Stimulated activated naive CD8-positive, alpha-beta T cell treated with anti-CD3 and anti-CD28 coated beads, Interleukin-15, amount 100 ng/mL, for 72 hours (primary cell): ENCODE measurements around the gene POPDC2.
A peak's percentile ranks its signal among the peaks of the same experiment; 100 is the strongest.

ENCODE experiments used
- ATAC-seq: fragments of 150-1000 bp; cut with Tn5 transposase; 2 replicates; pipeline ENCODE4 v1.10.0; 2021; ENCODE audit warnings: mild to moderate bottlenecking, moderate library complexity
- DNase-seq, 2 donors: peaks; one replicate each; pipeline ENCODE4 v3.0.0; 2021 to 2022
- H3K27ac Mint-ChIP-seq, 2 donors: one replicate each; pipeline ENCODE4 v1.8.0; 2022; ENCODE audit warnings: mild to moderate bottlenecking in 2 of 2, mixed read lengths in 2 of 2, moderate library complexity in 2 of 2
- H3K27me3 Mint-ChIP-seq: one replicate; pipeline ENCODE4 v1.8.0; 2022; ENCODE audit warnings: mixed read lengths
- H3K4me1 Mint-ChIP-seq: one replicate; pipeline ENCODE4 v1.8.0; 2022; ENCODE audit warnings: mild to moderate bottlenecking, mixed read lengths
- H3K4me3 Mint-ChIP-seq, 2 donors: one replicate each; pipeline ENCODE4 v1.8.0; 2022; ENCODE audit warnings: mild to moderate bottlenecking in 2 of 2, mixed read lengths in 2 of 2, moderate library complexity in 1 of 2
- H3K9me3 Mint-ChIP-seq, 2 donors: one replicate each; pipeline ENCODE4 v1.8.0; 2022; ENCODE audit warnings: mixed read lengths in 2 of 2

Gene POPDC2

GRCh38 chr3:119636891-119637611, 23.3 kb downstream of the POPDC2 start:
- H3K27ac Mint-ChIP-seq, result no peak overlapping the region

DNA sequence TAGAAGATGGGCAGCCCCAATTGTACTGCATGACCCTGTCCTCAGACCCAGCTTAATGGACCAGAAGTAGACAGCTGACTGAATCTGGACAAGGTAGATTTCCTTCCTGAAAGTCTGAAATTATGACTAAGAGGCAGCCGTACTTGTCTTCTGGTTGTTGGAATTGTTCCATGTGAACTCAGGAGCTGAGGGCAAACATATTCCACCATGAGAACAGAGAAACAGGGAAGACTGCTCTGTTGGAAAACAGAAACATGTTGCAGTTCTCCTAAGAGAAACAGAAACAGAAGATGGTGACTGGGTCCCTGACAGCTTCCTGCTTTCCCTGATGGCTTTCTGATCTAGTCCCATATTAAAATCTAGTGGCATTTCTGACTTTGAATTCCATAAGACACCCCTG, 24.1 kb downstream of the POPDC2 start:
- peaks cover 30% of the 10 kb centered on the region for H3K4me1 Mint-ChIP-seq
- DNase-seq (no peak), ATAC-seq (no peak)
- H3K4me3 Mint-ChIP-seq, result no peak overlapping the region
- peaks cover 10 to 12% of the 10 kb centered on the region in 2 donors for H3K9me3 Mint-ChIP-seq
- peaks cover 12% of the 10 kb centered on the region for H3K27me3 Mint-ChIP-seq
- H3K27ac Mint-ChIP-seq, result no peak overlapping the region

More at GRCh38 chr3:119636891-119637611, 23.3 kb downstream of the POPDC2 start:
- no peak for ATAC-seq
- H3K9me3 Mint-ChIP-seq, result peaks cover 10 to 14% of the 10 kb centered on the region in 2 donors
- peaks cover 12% of the 10 kb centered on the region for H3K27me3 Mint-ChIP-seq
- DNase-seq, result no peak
- H3K4me1 Mint-ChIP-seq, result peaks cover 30% of the 10 kb centered on the region
- no peak overlapping the region for H3K4me3 Mint-ChIP-seq

DNA sequence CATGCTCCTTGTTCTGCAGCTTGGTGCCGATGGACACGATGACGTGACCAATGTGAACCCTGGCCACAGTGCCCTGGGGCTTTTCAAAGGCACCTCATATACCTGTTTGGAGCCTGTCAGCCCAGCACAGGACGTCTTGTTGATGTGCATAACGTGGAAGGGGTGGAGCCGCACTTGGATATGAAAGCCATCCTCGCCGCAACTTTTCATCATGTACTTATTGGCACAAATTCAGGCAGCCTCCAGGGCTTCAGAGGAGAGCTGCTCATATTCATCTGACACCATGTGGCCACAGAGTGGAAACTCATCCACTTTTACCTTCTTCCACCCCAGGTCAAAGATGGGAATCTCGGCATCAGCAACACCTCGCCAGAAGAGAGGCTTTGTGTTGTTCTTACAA, 24.7 kb downstream of the POPDC2 start:
- DNase-seq (no peak), ATAC-seq (no peak)
- peaks cover 30% of the 10 kb centered on the region for H3K4me1 Mint-ChIP-seq
- H3K27me3 Mint-ChIP-seq, result peaks cover 12% of the 10 kb centered on the region
- peaks cover 10% of the 10 kb centered on the region in 2 donors for H3K9me3 Mint-ChIP-seq
- H3K27ac Mint-ChIP-seq, result no peak overlapping the region
- H3K4me3 Mint-ChIP-seq, result no peak overlapping the region

DNA sequence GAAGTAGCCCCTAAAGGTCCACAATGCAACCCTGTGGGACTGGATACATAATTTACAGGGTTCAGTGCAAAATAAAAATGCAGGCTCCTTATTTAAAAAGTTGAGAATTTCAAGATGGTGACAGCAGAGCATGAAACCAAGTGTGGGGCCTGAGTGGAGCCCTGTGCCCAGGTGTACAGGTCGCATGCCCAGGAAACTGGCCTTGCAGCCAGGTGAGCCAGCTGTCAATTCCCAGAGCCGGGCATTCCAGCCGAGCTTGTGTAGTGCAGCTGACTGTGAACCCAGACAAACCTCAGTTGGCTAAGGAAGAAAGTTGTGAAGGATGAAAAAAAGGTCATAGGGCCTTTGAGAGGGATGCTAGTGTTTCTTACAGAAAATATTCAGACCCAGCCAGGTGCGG, 27.6 kb downstream of the POPDC2 start:
- no peak overlapping the region for H3K27ac Mint-ChIP-seq

GRCh38 chr3:119632216-119632615, 28.2 kb downstream of the POPDC2 start:
- ATAC-seq (no peak), DNase-seq (no peak)
- H3K27ac Mint-ChIP-seq, result peak overlapping the region in 1 of 2 donors; percentile 70
- peaks cover 23% of the 10 kb centered on the region for H3K4me1 Mint-ChIP-seq
- no peaks in the 10 kb centered on the region for H3K9me3 Mint-ChIP-seq
- H3K4me3 Mint-ChIP-seq, result no peak overlapping the region
- peaks cover 42% of the 10 kb centered on the region for H3K27me3 Mint-ChIP-seq

More for the DNA sequence above, 27.6 kb downstream of the POPDC2 start:
- H3K27me3 Mint-ChIP-seq, result peaks cover 36% of the 10 kb centered on the region
- ATAC-seq, result no peak
- H3K9me3 Mint-ChIP-seq, result no peaks in the 10 kb centered on the region
- DNase-seq, result no peak
- H3K4me3 Mint-ChIP-seq, result no peak overlapping the region
- H3K4me1 Mint-ChIP-seq, result peaks cover 21% of the 10 kb centered on the region

- H3K4me1 Mint-ChIP-seq, result peaks cover 27% of the 10 kb centered on the region
- peaks cover 49% of the 10 kb centered on the region for H3K27me3 Mint-ChIP-seq
- H3K4me3 Mint-ChIP-seq, result no peak overlapping the region
- ATAC-seq (no peak), DNase-seq (no peak)
- no peak overlapping the region for H3K27ac Mint-ChIP-seq
- no peaks in the 10 kb centered on the region for H3K9me3 Mint-ChIP-seq
Measured at GRCh38 chr3:119631516-119631915, 28.9 kb downstream of the POPDC2 start.

DNA sequence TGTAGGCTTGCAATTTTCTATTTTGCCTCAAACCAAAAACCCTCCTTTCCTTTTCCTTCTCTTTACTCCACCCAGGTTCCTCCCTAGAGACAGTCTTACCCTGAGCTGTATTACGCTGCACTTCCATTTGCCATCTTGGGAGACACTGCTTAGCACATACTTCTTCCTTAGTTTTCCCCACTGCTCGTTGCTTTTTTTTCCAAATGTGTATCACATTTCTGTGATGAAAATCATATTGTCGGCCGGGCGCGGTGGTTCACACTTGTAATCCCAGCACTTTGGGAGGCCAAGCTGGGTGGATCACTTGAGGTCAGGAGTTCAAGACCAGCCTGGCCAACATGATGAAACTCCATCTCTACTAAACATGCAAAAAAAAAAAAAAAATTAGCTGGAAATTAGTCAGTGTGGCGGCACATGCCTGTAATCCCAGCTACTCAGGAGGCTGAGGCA, 29.5 kb downstream of the POPDC2 start:
- no peaks in the 10 kb centered on the region for H3K9me3 Mint-ChIP-seq
- peaks cover 55% of the 10 kb centered on the region for H3K27me3 Mint-ChIP-seq
- H3K4me1 Mint-ChIP-seq, result peaks cover 27% of the 10 kb centered on the region
- H3K4me3 Mint-ChIP-seq, result no peak overlapping the region
- DNase-seq (no peak), ATAC-seq (no peak)
- peak overlapping the region in 1 of 2 donors; percentile 88 for H3K27ac Mint-ChIP-seq

- Mint-ChIP-seq H3K4me1 (peaks cover 27% of the 10 kb centered on the region), H3K27ac (no peak overlapping the region), H3K27me3 (peaks cover 61% of the 10 kb centered on the region), H3K4me3 (no peak overlapping the region), H3K9me3 (no peaks in the 10 kb centered on the region)
- no peak for ATAC-seq
- DNase-seq, result no peak
Measured at GRCh38 chr3:119630128-119630879, 30.1 kb downstream of the POPDC2 start.

DNA sequence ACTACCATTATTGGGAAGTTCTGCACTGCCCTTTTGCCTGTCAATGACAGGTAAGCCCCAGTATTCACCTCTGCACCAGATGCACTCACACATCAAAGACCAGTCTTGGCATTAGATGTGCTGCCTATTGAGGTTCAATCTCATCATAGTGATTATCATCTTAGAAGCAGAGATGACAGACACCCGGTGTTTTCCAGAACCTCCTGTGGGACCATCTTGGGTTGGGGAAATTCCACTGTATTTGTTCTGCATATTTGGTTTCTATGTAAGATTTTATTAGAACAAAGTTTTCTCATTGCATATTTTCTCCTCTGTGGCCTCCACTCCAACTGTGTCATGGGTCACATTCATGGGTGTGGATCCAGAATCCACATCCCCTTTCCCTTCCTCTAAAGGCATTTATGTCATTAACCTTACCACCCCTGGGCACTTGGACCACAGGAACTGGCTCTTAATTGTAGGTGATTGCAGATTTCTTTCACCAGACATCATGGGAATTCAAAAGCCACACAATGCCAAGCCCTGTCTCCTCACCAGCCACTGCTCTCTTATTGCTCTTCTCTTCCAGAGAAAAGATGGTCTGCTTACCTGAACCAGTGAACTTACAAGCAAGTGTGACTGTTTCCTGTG, 31.5 kb downstream of the POPDC2 start:
- peak overlapping the region in 1 of 2 donors; percentile 48 for H3K27ac Mint-ChIP-seq
- H3K4me3 Mint-ChIP-seq, result no peak overlapping the region
- H3K27me3 Mint-ChIP-seq, result peaks cover 67% of the 10 kb centered on the region
- H3K4me1 Mint-ChIP-seq, result peaks cover 27% of the 10 kb centered on the region
- H3K9me3 Mint-ChIP-seq, result no peaks in the 10 kb centered on the region
- peak in 1 of 2 donors; percentile 19 for DNase-seq
- ATAC-seq, result peak; percentile 56

GRCh38 chr3:119628390-119628789, 32.0 kb downstream of the POPDC2 start:
- Mint-ChIP-seq H3K4me3 (peak overlapping the region; percentile 36 to 53), H3K27me3 (peaks cover 67% of the 10 kb centered on the region), H3K27ac (no peak overlapping the region), H3K4me1 (peaks cover 27% of the 10 kb centered on the region), H3K9me3 (no peaks in the 10 kb centered on the region)
- DNase-seq, result peak; percentile 25 to 77
- ATAC-seq, result peak; percentile 98

DNA sequence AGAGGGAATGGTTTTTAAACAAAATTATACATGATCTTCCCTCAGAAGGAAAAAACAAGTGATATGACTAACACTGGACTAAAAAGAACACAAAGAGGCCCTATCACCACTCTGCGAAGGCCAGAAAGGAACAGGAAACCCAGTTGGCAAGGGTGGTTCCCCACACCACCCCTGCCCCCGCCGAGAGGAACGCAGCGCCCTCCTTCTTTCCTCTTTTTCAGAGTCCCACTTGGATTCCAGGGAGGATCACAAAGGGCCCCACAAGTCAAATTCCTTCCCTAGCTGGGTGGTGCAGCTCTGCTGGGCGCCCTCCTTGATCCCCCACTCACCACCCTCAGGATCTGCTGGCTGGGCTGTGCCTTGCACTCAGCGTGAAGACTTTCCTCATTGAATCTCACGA, 32.9 kb downstream of the POPDC2 start:
- H3K9me3 Mint-ChIP-seq, result no peaks in the 10 kb centered on the region
- no peak for ATAC-seq
- no peak for DNase-seq
- H3K4me3 Mint-ChIP-seq, result peak overlapping the region; percentile 13 to 45
- H3K27me3 Mint-ChIP-seq, result peaks cover 59% of the 10 kb centered on the region
- peaks cover 27% of the 10 kb centered on the region for H3K4me1 Mint-ChIP-seq
- H3K27ac Mint-ChIP-seq, result peak overlapping the region; percentile 36 to 62

DNA sequence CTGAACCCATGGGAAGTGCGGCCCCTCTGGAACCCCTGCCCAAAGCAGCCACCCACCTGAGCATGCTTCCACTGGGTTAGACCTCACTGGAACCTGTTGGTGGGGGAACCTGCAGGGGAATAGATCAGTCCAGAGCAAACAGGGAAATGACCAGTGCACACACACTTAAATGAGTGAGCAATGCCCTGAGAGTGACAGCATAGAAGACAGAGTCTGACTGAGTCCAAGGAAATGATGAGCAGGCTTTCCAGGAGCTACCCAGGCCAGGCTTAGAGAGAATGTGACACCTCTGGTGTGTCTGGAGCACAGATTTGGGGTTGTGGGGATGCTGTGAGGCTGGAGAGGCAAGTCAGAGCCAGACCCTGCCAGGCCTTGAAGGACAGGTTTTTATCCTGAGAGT, 34.2 kb downstream of the POPDC2 start:
- ATAC-seq (no peak), DNase-seq (no peak)
- no peaks in the 10 kb centered on the region for H3K9me3 Mint-ChIP-seq
- H3K27ac Mint-ChIP-seq, result no peak overlapping the region
- no peak overlapping the region for H3K4me3 Mint-ChIP-seq
- H3K4me1 Mint-ChIP-seq, result peaks cover 27% of the 10 kb centered on the region
- peaks cover 54% of the 10 kb centered on the region for H3K27me3 Mint-ChIP-seq

DNA sequence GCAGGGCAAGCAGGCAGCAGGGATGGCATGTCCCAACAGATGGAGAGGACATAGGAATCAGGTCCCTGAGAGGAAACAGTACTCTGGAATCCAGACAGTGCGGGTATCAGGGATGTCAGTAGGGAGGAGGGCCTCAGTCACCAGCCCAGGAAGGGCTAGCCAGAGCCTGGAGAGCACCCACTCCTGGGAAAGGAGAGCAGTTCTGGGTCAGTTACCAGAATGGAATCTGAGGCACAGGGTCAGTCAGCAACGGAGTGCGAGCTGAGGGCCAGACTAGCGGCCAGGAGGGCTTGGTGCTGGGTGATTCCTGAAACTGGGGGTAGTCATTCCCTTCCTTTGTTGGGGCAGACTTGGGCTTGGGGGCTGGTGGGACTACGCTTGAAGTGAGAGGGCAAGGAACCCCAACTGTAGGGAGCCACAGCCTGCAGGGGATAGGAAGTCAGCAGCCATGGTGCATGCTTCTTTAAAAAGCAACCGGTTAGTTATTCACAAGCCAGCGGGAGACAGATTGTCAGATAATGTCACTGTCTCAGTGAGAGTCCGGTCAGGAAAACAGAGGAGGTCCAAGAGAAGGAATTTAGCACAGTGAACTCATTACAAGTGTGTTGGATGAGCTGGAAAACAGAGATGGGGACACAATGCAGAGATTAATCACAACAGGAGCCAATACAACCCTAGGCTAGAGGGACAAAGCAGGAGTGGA, 34.8 kb downstream of the POPDC2 start:
- H3K4me3 Mint-ChIP-seq, result no peak overlapping the region
- peaks cover 54% of the 10 kb centered on the region for H3K27me3 Mint-ChIP-seq
- H3K4me1 Mint-ChIP-seq, result peaks cover 27% of the 10 kb centered on the region
- H3K27ac Mint-ChIP-seq, result no peak overlapping the region
- DNase-seq (no peak), ATAC-seq (no peak)
- no peaks in the 10 kb centered on the region for H3K9me3 Mint-ChIP-seq

DNA sequence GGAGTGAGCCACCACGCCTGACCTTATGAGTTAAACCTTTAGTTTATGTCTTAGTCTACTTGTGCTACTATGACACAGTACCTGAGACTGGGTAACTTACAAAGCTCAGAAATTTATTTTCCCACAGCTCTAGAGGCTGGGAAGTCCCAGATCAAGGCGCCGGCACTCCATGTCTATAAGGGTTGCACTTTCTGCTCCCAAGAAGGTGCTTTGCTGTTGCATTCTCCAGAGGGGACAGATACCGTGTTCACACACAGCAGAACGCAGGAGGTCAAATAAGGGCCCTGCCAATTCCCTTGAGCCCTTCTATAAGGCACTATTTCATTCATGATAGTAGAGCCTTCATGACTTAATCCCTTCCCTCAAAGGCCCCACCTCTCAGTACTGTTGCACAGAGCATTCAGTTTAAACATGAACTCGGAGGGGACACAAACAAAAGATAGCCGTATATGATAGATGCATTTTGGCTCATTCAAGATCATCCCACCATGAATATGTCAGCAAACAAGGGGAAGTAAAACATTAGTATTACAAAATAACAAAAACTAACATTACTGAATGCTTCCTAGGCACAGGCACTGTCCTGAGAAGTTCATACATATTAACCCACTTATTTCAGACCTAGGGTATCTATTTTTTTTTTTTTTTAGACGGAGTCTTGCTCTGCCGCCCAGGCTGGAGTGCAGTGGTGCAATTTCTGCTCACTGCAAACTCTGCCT, 36.2 kb downstream of the POPDC2 start:
- Mint-ChIP-seq H3K4me1 (peaks cover 23% of the 10 kb centered on the region), H3K27ac (peak overlapping the region in 1 of 2 donors; percentile 51)

DNA sequence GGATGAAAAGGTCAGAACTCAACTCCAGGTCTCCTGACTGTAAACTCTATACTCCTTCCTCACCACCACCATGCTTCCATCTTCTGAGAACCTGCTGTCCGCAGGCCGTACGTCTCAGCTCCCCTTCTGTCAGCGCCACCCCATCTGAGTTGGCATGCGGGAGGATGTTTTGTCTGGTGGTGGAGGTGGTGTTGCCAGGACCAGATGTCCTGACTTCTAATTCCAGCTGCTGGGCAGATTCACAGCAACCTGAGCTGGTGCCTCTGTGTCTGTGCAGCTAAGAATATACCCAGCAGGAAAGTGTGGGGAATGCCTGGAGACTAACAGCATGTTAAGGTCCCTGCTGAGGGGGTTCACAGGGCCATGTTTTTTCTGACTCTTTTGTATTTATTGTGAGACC, 39.5 kb downstream of the POPDC2 start:
- DNase-seq, result no peak
- Mint-ChIP-seq H3K4me1 (no peaks in the 10 kb centered on the region), H3K9me3 (no peaks in the 10 kb centered on the region), H3K27me3 (peaks cover 38% of the 10 kb centered on the region), H3K4me3 (no peak overlapping the region), H3K27ac (no peak overlapping the region)
- ATAC-seq, result no peak

More for the DNA sequence above, 36.2 kb downstream of the POPDC2 start:
- Mint-ChIP-seq H3K4me3 (no peak overlapping the region), H3K9me3 (no peaks in the 10 kb centered on the region), H3K27me3 (peaks cover 46% of the 10 kb centered on the region)
- DNase-seq (no peak), ATAC-seq (no peak)
